Islet precursor cell (in vitro differentiated cells): ENCODE results near the gene NXPE4.
"Not testable (repeated sequence)": the region's sequence is repeated elsewhere in the genome, so short reads cannot be mapped to it uniquely, and the experiment has no call there.

ENCODE experiments used
- DNase-seq: peaks from one replicate; pipeline ENCODE4 v3.0.0-alpha.2; 2018

The NXPE4 gene

GRCh38 chr11:114595571-114595970 is at the start of gene NXPE4:
NXPE4 (minus strand) TSS chr11:114595786; CDS start chr11:114594759, 1,027 bp downstream.
- DNase-seq = no peak

- not testable (repeated sequence) for DNase-seq
Observed at GRCh38 chr11:114639440-114639839, 43.9 kb upstream of the NXPE4 start.

GRCh38 chr11:114631445-114631965 is 35.9 kb upstream of the NXPE4 start:
- not testable (repeated sequence) for DNase-seq

GRCh38 chr11:114625294-114625693 is 29.7 kb upstream of the NXPE4 start:
- no peak for DNase-seq

- DNase-seq = no peak
Observed at GRCh38 chr11:114624455-114625207, 29.0 kb upstream of the NXPE4 start.

- no peak for DNase-seq
Observed at GRCh38 chr11:114623720-114624119, 28.1 kb upstream of the NXPE4 start.

GRCh38 chr11:114622858-114623257 is 27.3 kb upstream of the NXPE4 start:
- DNase-seq = no peak

- DNase-seq = no peak
Observed at GRCh38 chr11:114621950-114622809, 26.6 kb upstream of the NXPE4 start.

GRCh38 chr11:114621072-114621471 is 25.5 kb upstream of the NXPE4 start:
- no peak for DNase-seq

- DNase-seq = no peak
Observed at GRCh38 chr11:114619659-114620173, 24.1 kb upstream of the NXPE4 start.

GRCh38 chr11:114618139-114618538 is 22.6 kb upstream of the NXPE4 start:
- DNase-seq = no peak

- no peak for DNase-seq
Observed at GRCh38 chr11:114617157-114618124, 21.9 kb upstream of the NXPE4 start.

- DNase-seq = no peak
Observed at GRCh38 chr11:114616516-114616915, 20.9 kb upstream of the NXPE4 start.

GRCh38 chr11:114615448-114616361 is 20.1 kb upstream of the NXPE4 start:
- DNase-seq = no peak

- DNase-seq = no peak
Observed at GRCh38 chr11:114614127-114614720, 18.6 kb upstream of the NXPE4 start.

- not testable (repeated sequence) for DNase-seq
Observed at GRCh38 chr11:114613094-114613493, 17.5 kb upstream of the NXPE4 start.

GRCh38 chr11:114612686-114613085 is 17.1 kb upstream of the NXPE4 start:
- peak; percentile 9 for DNase-seq

GRCh38 chr11:114612199-114612598 is 16.6 kb upstream of the NXPE4 start:
- not testable (repeated sequence) for DNase-seq

GRCh38 chr11:114610984-114611944 is 15.7 kb upstream of the NXPE4 start:
- no peak for DNase-seq
